NCI-H2081 treated with DMSO at 0.1 percent for 48 hours (cell line): ENCODE results near the gene ZNF219.

ENCODE experiments used
- DNase-seq: peaks from one replicate; lab custom pipeline; 2025; lab: John Stamatoyannopoulos, UW

Gene ZNF219

GRCh38 chr14:21086908-21087293 lies 11.6 kb downstream of the ZNF219 start:
- no peak for DNase-seq

GRCh38 chr14:21084998-21085853 lies 13.2 kb downstream of the ZNF219 start:
- DNase-seq, result no peak

- DNase-seq, result no peak
Observed at GRCh38 chr14:21084396-21084795, 14.1 kb downstream of the ZNF219 start.

- DNase-seq, result no peak
Observed at GRCh38 chr14:21083565-21084325, 14.7 kb downstream of the ZNF219 start.

- DNase-seq, result no peak
Observed at GRCh38 chr14:21081521-21082142, 16.8 kb downstream of the ZNF219 start.

GRCh38 chr14:21078726-21079125 lies 19.7 kb downstream of the ZNF219 start:
- DNase-seq, result no peak

GRCh38 chr14:21078287-21078686 lies 20.2 kb downstream of the ZNF219 start:
- no peak for DNase-seq

GRCh38 chr14:21077672-21078071 lies 20.8 kb downstream of the ZNF219 start:
- DNase-seq, result no peak

- DNase-seq, result no peak
Observed at GRCh38 chr14:21075719-21076437, 22.6 kb downstream of the ZNF219 start.

- DNase-seq, result no peak
Observed at GRCh38 chr14:21074398-21075272, 23.8 kb downstream of the ZNF219 start.

GRCh38 chr14:21073921-21074320 lies 24.5 kb downstream of the ZNF219 start:
- no peak for DNase-seq

- no peak for DNase-seq
Observed at GRCh38 chr14:21072781-21073339, 25.6 kb downstream of the ZNF219 start.

- no peak for DNase-seq
Observed at GRCh38 chr14:21072031-21072473, 26.4 kb downstream of the ZNF219 start.

GRCh38 chr14:21071225-21072030 lies 27.0 kb downstream of the ZNF219 start:
- DNase-seq, result peak; percentile 28

- no peak for DNase-seq
Observed at GRCh38 chr14:21070610-21071224, 27.7 kb downstream of the ZNF219 start.

- no peak for DNase-seq
Observed at GRCh38 chr14:21070083-21070609, 28.3 kb downstream of the ZNF219 start, which contains the start of gene ARHGEF40. ARHGEF40 (plus strand) TSS chr14:21070304; CDS start chr14:21070397, 93 bp downstream.

- no peak for DNase-seq
Observed at GRCh38 chr14:21069388-21070082, 28.9 kb downstream of the ZNF219 start.
